ENCODE measurements around the gene RAMP2.

The RAMP2 gene

GRCh38 chr17:42775534-42776098 is 14.6 kb downstream of the RAMP2 start:
- no peaks in the 10 kb centered on the region for H3K27me3 ChIP-seq (ENCODE audit: low read length)
- H2AFZ ChIP-seq (ENCODE audit: low read depth, low read length, severe bottlenecking), result no peak overlapping the region
- no peaks in the 10 kb centered on the region for H3K9me3 ChIP-seq (ENCODE audit: insufficient read depth, low read length)
- H4K20me1 ChIP-seq (ENCODE audit: low read depth, low read length), result no peaks in the 10 kb centered on the region
- 0 out of 2 replicates have a peak, but pooled peaks cover 10% of the 10 kb centered on the region for H3K79me2 ChIP-seq (ENCODE audit: insufficient read depth, low read length)
- H3K4me3 ChIP-seq (ENCODE audit: insufficient read depth, low read length, poor library complexity, severe bottlenecking), result no peak overlapping the region
- H3K4me2 ChIP-seq (ENCODE audit: low read depth, low read length, poor library complexity, severe bottlenecking), result no peak overlapping the region
- no peaks in the 10 kb centered on the region for H3K9me2 ChIP-seq (replicated peaks; ENCODE audit: insufficient read depth, low read length)
- H3K36me3 ChIP-seq (ENCODE audit: low read length), result peaks cover 4% of the 10 kb centered on the region
- H3F3A ChIP-seq (ENCODE audit: insufficient read depth), result 0 out of 2 replicates have a peak, but pooled peaks cover 3% of the 10 kb centered on the region
- TF ChIP-seq CTCF (IDR thresholded peaks at IDR 0.05; ENCODE audit: insufficient read depth, low read length, poor library complexity, severe bottlenecking) (no peak), EZH2phosphoT487 (conservative IDR thresholded peaks at IDR 0.05; ENCODE audit: low read length) (no peak)
- no peak overlapping the region for H3K9ac ChIP-seq (ENCODE audit: low read length)
- H3K27ac ChIP-seq (ENCODE audit: low read depth, low read length), result no peak overlapping the region

GRCh38 chr17:42778570-42778969 is 17.5 kb downstream of the RAMP2 start:
- H3K27me3 ChIP-seq (ENCODE audit: low read length), result no peaks in the 10 kb centered on the region
- no peaks in the 10 kb centered on the region for H3K9me2 ChIP-seq (replicated peaks; ENCODE audit: insufficient read depth, low read length)
- no peak overlapping the region for H2AFZ ChIP-seq (ENCODE audit: low read depth, low read length, severe bottlenecking)
- H3K4me2 ChIP-seq (ENCODE audit: low read depth, low read length, poor library complexity, severe bottlenecking), result no peak overlapping the region
- H4K20me1 ChIP-seq (ENCODE audit: low read depth, low read length), result no peaks in the 10 kb centered on the region
- H3K79me2 ChIP-seq (ENCODE audit: insufficient read depth, low read length), result 0 out of 2 replicates have a peak, but pooled peaks cover 7% of the 10 kb centered on the region
- H3F3A ChIP-seq (ENCODE audit: insufficient read depth), result 0 out of 2 replicates have a peak, but pooled peaks cover 3% of the 10 kb centered on the region
- no peak overlapping the region for H3K9ac ChIP-seq (ENCODE audit: low read length)
- H3K27ac ChIP-seq (ENCODE audit: low read depth, low read length), result no peak overlapping the region
- H3K9me3 ChIP-seq (ENCODE audit: insufficient read depth, low read length), result no peaks in the 10 kb centered on the region
- TF ChIP-seq EZH2phosphoT487 (conservative IDR thresholded peaks at IDR 0.05; ENCODE audit: low read length) (no peak), CTCF (IDR thresholded peaks at IDR 0.05; ENCODE audit: insufficient read depth, low read length, poor library complexity, severe bottlenecking) (no peak)
- peaks cover 4% of the 10 kb centered on the region for H3K36me3 ChIP-seq (ENCODE audit: low read length)
- H3K4me3 ChIP-seq (ENCODE audit: insufficient read depth, low read length, poor library complexity, severe bottlenecking), result no peak overlapping the region

GRCh38 chr17:42779304-42779935 is 18.4 kb downstream of the RAMP2 start:
- Histone ChIP-seq H3K27me3 (ENCODE audit: low read length) (no peaks in the 10 kb centered on the region), H3F3A (ENCODE audit: insufficient read depth) (0 out of 2 replicates have a peak, but pooled peaks cover 3% of the 10 kb centered on the region), H3K27ac (ENCODE audit: low read depth, low read length) (no peak overlapping the region), H3K4me2 (ENCODE audit: low read depth, low read length, poor library complexity, severe bottlenecking) (no peak overlapping the region), H3K9me3 (ENCODE audit: insufficient read depth, low read length) (no peaks in the 10 kb centered on the region), H4K20me1 (ENCODE audit: low read depth, low read length) (no peaks in the 10 kb centered on the region), H2AFZ (ENCODE audit: low read depth, low read length, severe bottlenecking) (no peak overlapping the region), H3K79me2 (ENCODE audit: insufficient read depth, low read length) (0 out of 2 replicates have a peak, but pooled peaks cover under 1% of the 10 kb centered on the region), H3K36me3 (ENCODE audit: low read length) (peaks cover 4% of the 10 kb centered on the region), H3K9me2 (replicated peaks; ENCODE audit: insufficient read depth, low read length) (no peaks in the 10 kb centered on the region), H3K4me3 (ENCODE audit: insufficient read depth, low read length, poor library complexity, severe bottlenecking) (no peak overlapping the region), H3K9ac (ENCODE audit: low read length) (no peak overlapping the region)
- TF ChIP-seq CTCF (IDR thresholded peaks at IDR 0.05; ENCODE audit: insufficient read depth, low read length, poor library complexity, severe bottlenecking), result no peak

Data from SU-DHL-6 (cell line).